Subcutaneous adipose tissue (tissue), 4 donors: Measurements from ENCODE around the gene DBI. TPM values are rescaled to one million over a fixed set of nuclear protein-coding genes. Genes with fewer than 3 reads are reported as not detected.

ENCODE experiments used
- total RNA-seq, 4 donors: library from RNA; depleted of rRNA; stranded (reverse); fragments of >200 nt; gene quantifications; one replicate each; pipeline ENCODE4 v1.1.0, GENCODE V29; 2016
- TF ChIP-seq, protein P1 (sequence below): fragments of 450-650 bp; IDR thresholded peaks from one replicate; pipeline ENCODE4 v1.5.1; 2016; ENCODE audit warnings: low read depth, mild to moderate bottlenecking, control low read depth, antibody characterized with exemption, moderate library complexity

DBI gene
- total RNA-seq, 4 donors from 2014 or later, result 187 to 480 (median 327) TPM

DNA sequence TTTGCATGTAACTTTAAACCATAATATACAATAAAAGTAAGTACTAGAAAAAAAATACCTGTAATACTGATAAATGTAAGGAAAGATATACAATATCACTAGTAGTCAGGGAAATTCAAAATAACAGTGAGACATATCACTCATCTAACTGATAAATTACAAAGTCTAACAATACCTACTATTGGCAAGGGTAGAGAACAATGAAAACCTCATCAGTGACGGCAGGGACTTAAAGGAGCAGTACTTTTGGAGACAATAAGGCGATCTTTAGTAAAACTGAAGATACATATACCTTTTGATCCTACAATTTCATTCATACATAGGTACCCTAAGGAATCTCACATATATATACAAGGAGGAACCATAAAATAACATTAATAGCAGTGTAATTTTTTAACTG is 25.1 kb upstream of the DBI start:
- TF ChIP-seq, protein P1, sequence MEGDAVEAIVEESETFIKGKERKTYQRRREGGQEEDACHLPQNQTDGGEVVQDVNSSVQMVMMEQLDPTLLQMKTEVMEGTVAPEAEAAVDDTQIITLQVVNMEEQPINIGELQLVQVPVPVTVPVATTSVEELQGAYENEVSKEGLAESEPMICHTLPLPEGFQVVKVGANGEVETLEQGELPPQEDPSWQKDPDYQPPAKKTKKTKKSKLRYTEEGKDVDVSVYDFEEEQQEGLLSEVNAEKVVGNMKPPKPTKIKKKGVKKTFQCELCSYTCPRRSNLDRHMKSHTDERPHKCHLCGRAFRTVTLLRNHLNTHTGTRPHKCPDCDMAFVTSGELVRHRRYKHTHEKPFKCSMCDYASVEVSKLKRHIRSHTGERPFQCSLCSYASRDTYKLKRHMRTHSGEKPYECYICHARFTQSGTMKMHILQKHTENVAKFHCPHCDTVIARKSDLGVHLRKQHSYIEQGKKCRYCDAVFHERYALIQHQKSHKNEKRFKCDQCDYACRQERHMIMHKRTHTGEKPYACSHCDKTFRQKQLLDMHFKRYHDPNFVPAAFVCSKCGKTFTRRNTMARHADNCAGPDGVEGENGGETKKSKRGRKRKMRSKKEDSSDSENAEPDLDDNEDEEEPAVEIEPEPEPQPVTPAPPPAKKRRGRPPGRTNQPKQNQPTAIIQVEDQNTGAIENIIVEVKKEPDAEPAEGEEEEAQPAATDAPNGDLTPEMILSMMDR, result no peak

DNA sequence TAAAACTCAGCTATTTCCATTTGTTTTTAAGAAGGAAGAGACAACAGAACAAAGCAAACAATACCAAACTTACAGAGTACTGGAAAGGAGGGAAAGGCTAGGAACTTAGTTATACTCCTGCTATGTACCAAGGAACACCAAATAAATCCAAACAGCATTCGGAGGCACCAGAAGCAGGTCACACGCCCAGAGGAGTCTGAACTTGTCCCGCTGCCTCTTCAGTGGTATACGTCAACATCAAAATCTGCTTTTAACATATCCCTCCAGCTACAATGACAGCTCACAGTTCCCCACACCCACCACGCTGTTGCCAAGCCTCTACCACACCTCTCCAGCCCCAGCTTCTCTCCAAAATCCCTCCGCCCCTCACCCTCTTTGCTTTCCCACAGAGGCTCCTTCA is 17.5 kb upstream of the DBI start:
- TF ChIP-seq, protein P1, result no peak

DNA sequence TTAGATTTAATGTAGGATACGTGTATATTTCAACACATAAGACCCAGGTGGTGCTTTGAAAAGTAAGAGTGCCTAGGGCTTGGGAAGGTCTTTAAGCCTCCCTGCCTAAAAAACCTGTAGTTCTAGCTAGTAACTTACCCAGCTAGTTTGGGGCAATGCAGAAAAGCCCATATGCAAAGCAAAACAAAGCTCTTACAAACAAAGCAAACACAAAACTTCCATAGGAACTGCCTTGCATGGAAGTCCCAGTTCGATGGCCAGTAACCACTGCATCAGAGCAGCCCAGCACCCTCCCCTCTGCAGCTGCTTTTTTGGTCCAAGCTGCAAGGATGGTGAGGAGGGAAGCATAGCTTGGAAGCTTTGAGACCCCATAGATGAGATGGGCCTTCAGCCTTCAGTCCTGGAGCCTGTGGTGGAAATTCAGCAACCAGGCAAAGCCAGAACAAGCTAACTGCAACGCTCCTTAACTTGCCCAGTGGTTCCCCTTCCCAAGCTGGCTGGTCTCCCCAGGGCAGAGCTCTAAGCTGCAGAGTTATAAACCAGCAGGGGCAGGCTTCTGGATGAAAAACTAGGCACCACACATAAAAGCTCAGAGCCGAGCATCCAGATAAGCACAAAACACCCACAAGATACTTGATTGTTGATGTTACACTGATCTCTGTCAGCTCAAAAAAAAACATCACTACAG is 16.3 kb upstream of the DBI start:
- TF ChIP-seq, protein P1, result no peak

DNA sequence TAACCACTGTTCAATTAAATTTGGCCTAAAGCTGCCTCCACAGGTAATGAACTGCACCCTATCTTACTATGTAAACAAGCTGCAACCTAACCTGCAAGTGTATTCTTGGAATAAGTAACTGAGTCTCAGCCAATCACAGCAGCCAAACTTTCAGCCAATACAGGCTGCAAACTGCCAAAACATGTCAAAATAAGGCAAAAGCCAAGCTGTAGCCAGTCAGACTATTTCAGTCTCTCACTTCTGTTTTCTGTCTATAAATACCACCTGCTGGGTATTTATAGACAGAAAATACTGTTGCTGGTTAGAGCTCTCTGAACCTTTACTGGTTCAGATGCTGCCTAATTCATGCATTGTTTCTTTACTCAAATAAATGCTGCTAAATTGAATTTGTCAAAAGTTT is 14.4 kb upstream of the DBI start:
- TF ChIP-seq, protein P1, result no peak

DNA sequence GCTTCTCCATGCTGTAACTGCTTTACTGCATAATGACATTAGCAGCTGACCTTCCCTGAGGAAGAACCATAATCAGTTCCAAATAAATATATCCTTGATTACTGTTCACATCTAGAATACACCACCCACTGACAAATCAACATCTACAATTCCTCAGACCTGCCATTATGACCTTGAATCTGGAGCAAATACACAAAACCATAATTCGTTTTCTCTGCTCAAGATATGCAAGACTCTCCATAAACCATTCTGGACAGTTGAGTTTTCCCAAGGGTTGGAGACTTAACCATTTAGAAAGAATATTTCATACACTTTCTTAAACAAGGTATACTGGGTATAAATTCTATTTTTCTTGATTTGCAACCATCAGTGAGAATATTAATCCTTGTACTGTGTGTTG is 11.9 kb upstream of the DBI start:
- TF ChIP-seq, protein P1, result no peak

DNA sequence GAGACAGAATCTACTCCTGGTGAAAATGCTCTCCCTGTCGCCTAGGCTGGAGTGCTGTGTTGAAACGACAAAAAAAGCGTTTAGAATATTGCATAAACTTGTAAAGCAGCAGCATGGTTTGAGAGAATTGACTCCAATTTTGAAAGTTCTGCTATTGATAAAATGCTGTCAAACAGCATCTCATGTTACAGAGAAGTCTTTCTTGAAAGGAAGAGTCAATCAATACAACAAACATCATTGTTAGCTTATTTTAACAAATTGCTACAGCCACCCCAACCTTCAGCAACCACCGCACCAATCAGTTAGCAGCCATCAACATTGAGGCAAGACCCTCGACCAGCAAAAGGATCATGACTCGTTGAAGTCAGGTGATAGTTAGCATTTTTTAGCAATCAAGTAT is 7.0 kb upstream of the DBI start:
- TF ChIP-seq, protein P1, result no peak

DNA sequence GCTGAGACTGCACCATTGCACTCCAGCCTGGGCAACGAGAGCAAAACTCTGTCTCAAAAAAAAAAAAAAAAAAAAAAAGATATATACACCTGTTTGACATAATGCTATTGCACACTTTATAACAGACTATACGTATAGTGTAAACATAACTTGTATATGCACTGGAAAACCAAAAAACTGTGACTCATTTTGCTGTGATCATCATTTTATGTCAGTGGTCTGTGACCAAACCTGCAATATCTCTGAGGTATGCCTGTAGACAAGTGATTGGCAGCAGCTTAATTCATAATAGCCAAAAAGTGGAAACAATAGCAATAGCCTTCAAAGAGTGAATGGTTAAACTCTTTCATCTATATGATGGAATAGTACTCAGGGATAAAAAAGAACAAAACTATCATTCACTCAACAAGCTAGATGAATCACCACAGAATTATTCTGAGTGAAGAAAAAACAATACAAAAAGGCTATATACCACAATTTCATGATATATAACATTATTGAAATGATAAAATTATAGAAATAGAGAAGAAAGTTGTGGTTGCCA is 6.3 kb upstream of the DBI start:
- TF ChIP-seq, protein P1, result no peak
